HepG2 (cell line): ENCODE data around the gene OR52L1. TPM values are rescaled to one million over a fixed set of nuclear protein-coding genes. Genes with fewer than 3 reads are reported as not detected.

Source experiments
- ATAC-seq: fragments of 200-7000 bp; cut with Tn5 transposase; 3 replicates; pipeline ENCODE4 v1.9.1; 2020; ENCODE audit warnings: mild to moderate bottlenecking, moderate library complexity
- BruUV-seq: library from RNA; stranded (reverse); fragments of 400-500 nt; replicated peaks from 2 replicates; lab custom pipeline; 2021; lab: Mats Ljungman, UMichigan
- CTCF ChIA-PET: fragments of 300-600 bp; formaldehyde crosslinking; extraction: SDS; loops from one replicate; lab custom pipeline; 2021; ENCODE audit warnings: low total read pairs, inconsistent platforms, low intra/inter-chr PET ratio; lab: Yijun Ruan, JAX
- POLR2A ChIA-PET: fragments of 350-600 bp; sonication (Branson Sonifier 250); formaldehyde crosslinking; loops from one replicate; lab custom pipeline; 2020; ENCODE audit warnings: antibody characterized with exemption, inconsistent platforms; lab: Yijun Ruan, JAX
- DNase-seq: peaks from one replicate; pipeline ENCODE4 v3.0.0-alpha.2; 2015; ENCODE audit warnings: low spot score
- FAIRE-seq: peaks from 3 replicates; lab custom pipeline; 2011; peaks lifted over from hg19 to GRCh38; lab: Jason Lieb, UNC
- H2AFZ ChIP-seq: one replicate; pipeline ENCODE4 v1.6.1; 2011; ENCODE audit warnings: low read length, inconsistent platforms
- H3K27ac ChIP-seq: fragments of 300-600 bp; 3 replicates; pipeline ENCODE4 v1.8.0; 2011; ENCODE audit warnings: mixed run types, mild to moderate bottlenecking, mixed read lengths, low read length, inconsistent platforms; ENCODE audit not compliant: insufficient read depth; ENCODE audit errors: extremely low read length
- H3K27me3 ChIP-seq, 2 experiments: fragments of 200-600 bp in 1 of 2; 2 replicates in 1 of 2; 3 replicates in 1 of 2; pipeline versions ENCODE4 v1.6.0 to v1.8.0; 2011; ENCODE audit warnings: low read length in 2 of 2, mild to moderate bottlenecking in 2 of 2, moderate library complexity in 2 of 2, inconsistent platforms in 1 of 2; ENCODE audit not compliant: insufficient read depth in 2 of 2, control insufficient read depth in 1 of 2
- H3K36me3 ChIP-seq, 2 experiments: fragments of 200-600 bp in 1 of 2; replicated peaks in 1 of 2; 2 replicates in 1 of 2; 3 replicates in 1 of 2; pipeline versions ENCODE4 v1.5.1 to v1.8.0; 2011; ENCODE audit warnings: low read length in 2 of 2, inconsistent platforms in 1 of 2; ENCODE audit not compliant: insufficient read depth in 2 of 2, control insufficient read depth in 1 of 2
- H3K4me1 ChIP-seq: 2 replicates; pipeline ENCODE4 v1.5.1; 2012; ENCODE audit warnings: low read length, inconsistent platforms; ENCODE audit not compliant: insufficient read depth
- H3K4me2 ChIP-seq: 2 replicates; pipeline ENCODE4 v1.6.0; 2011; ENCODE audit warnings: low read depth, low read length, inconsistent platforms
- H3K4me3 ChIP-seq, 3 experiments: fragments of 200-600 bp in 1 of 3; sonication (generic), shearing (Covaris generic) in 1 of 3; replicated peaks in 1 of 3; 2 replicates each; pipeline ENCODE4 v1.5.1; 2011 to 2016; ENCODE audit warnings: low read length in 3 of 3, inconsistent platforms in 2 of 3, low read depth in 2 of 3, mild to moderate bottlenecking in 2 of 3, control low read depth in 1 of 3, mixed read lengths in 1 of 3; ENCODE audit not compliant: insufficient read depth in 1 of 3
- H3K79me2 ChIP-seq: one replicate; pipeline ENCODE4 v1.6.1; 2011; ENCODE audit warnings: low read length, inconsistent platforms; ENCODE audit not compliant: insufficient read depth
- H3K9ac ChIP-seq: 2 replicates; pipeline ENCODE4 v1.6.0; 2011; ENCODE audit warnings: mild to moderate bottlenecking, low read depth, low read length, inconsistent platforms; ENCODE audit not compliant: insufficient read depth
- H3K9me3 ChIP-seq: 2 replicates; pipeline ENCODE4 v1.5.1; 2012; ENCODE audit warnings: mild to moderate bottlenecking, low read length
- H4K20me1 ChIP-seq: 2 replicates; pipeline ENCODE4 v1.6.0; 2011; ENCODE audit warnings: inconsistent platforms, mild to moderate bottlenecking, low read length, moderate library complexity; ENCODE audit not compliant: insufficient read depth
- ATAD3A ChIP-seq: sonication (generic); formaldehyde crosslinking; IDR thresholded peaks from 2 replicates; pipeline ENCODE4 v1.4.0; 2020; ENCODE audit warnings: missing genetic modification reagents
- CTCF ChIP-seq: sonication (generic); formaldehyde crosslinking; IDR thresholded peaks from 2 replicates; pipeline ENCODE4 v1.5.0; 2020; ENCODE audit warnings: mild to moderate bottlenecking, missing genetic modification reagents, moderate library complexity
- ESRRA ChIP-seq: sonication (generic); formaldehyde crosslinking; IDR thresholded peaks from 2 replicates; pipeline ENCODE4 v1.5.1; 2020; ENCODE audit warnings: mild to moderate bottlenecking, low read depth, missing genetic modification reagents
- HOXA7 ChIP-seq: sonication (generic); formaldehyde crosslinking; IDR thresholded peaks from 2 replicates; pipeline ENCODE4 v1.8.1; 2022; ENCODE audit warnings: mild to moderate bottlenecking, missing genetic modification reagents, moderate library complexity
- IRX3 ChIP-seq: sonication (generic); formaldehyde crosslinking; IDR thresholded peaks from 2 replicates; pipeline ENCODE4 v1.8.1; 2023; ENCODE audit warnings: mild to moderate bottlenecking, low read depth, missing genetic modification reagents, borderline replicate concordance
- KLF12 ChIP-seq: sonication (generic); formaldehyde crosslinking; IDR thresholded peaks from 2 replicates; pipeline ENCODE4 v1.4.0; 2020; ENCODE audit warnings: missing genetic modification reagents, borderline replicate concordance
- NFE2L1 ChIP-seq: sonication (generic); formaldehyde crosslinking; IDR thresholded peaks from 2 replicates; pipeline ENCODE4 v1.4.0; 2020; ENCODE audit warnings: missing genetic modification reagents, mild to moderate bottlenecking, borderline replicate concordance
- RXRB ChIP-seq: IDR thresholded peaks from 2 replicates; pipeline ENCODE4 v1.6.1; 2016; ENCODE audit warnings: borderline replicate concordance, missing genetic modification reagents, missing compliant biosample characterization
- SOX13 ChIP-seq, 3 experiments: fragments of 450-650 bp in 1 of 3; sonication (generic) in 1 of 3; formaldehyde crosslinking in 1 of 3; IDR thresholded peaks in 2 of 3; conservative IDR thresholded peaks in 1 of 3; 2 replicates each; pipeline versions ENCODE4 v1.5.0 to v1.6.1; 2016 to 2020; ENCODE audit warnings: antibody characterized with exemption in 1 of 3, mild to moderate bottlenecking in 1 of 3, missing compliant biosample characterization in 1 of 3, missing genetic modification reagents in 1 of 3, moderate library complexity in 1 of 3
- SRSF9 ChIP-seq: fragments of 200-400 bp; formaldehyde crosslinking; IDR thresholded peaks from 2 replicates; pipeline ENCODE4 v1.6.1; 2018; ENCODE audit warnings: borderline replicate concordance, mild to moderate bottlenecking, low read depth, low read length; ENCODE audit not compliant: insufficient read depth, poor library complexity, severe bottlenecking
- UBTF ChIP-seq: sonication (generic); formaldehyde crosslinking; IDR thresholded peaks from 2 replicates; pipeline ENCODE4 v1.4.0; 2020; ENCODE audit warnings: mild to moderate bottlenecking, missing genetic modification reagents
- ZGPAT ChIP-seq: IDR thresholded peaks from 2 replicates; pipeline ENCODE4 v1.6.1; 2016; ENCODE audit warnings: mild to moderate bottlenecking
- ZNF160 ChIP-seq: sonication (generic); formaldehyde crosslinking; IDR thresholded peaks from 2 replicates; pipeline ENCODE4 v1.8.0; 2022; ENCODE audit warnings: mild to moderate bottlenecking, inconsistent platforms, missing genetic modification reagents
- ZNF512B ChIP-seq: sonication (generic); formaldehyde crosslinking; IDR thresholded peaks from 2 replicates; pipeline ENCODE4 v1.5.1; 2020; ENCODE audit warnings: missing genetic modification reagents, mild to moderate bottlenecking, borderline replicate concordance
- ZNF678 ChIP-seq: sonication (generic); formaldehyde crosslinking; IDR thresholded peaks from 2 replicates; pipeline ENCODE4 v1.4.0; 2020; ENCODE audit warnings: mild to moderate bottlenecking, missing genetic modification reagents
- ZNF780A ChIP-seq: sonication (generic); formaldehyde crosslinking; IDR thresholded peaks from 2 replicates; pipeline ENCODE4 v1.8.0; 2022; ENCODE audit warnings: mild to moderate bottlenecking, missing genetic modification reagents, moderate library complexity
- WGBS: methylation state at CpG from one replicate; pipeline ENCODE4 v1.1.6; 2017; ENCODE audit warnings: low lambda C conversion rate; 5-methylcytosine and 5-hydroxymethylcytosine counted together
- in situ Hi-C: cut with HindIII; loops from 2 replicates; pipeline ENCODE4 v1.10.0; 2017; ENCODE audit warnings: low pct_unique_long_range_greater_than_20kb; ENCODE audit not compliant: extremely low pct_ligation_motif_present
- intact Hi-C: fragments of 100-400 bp; cut with micrococcal nuclease; formaldehyde crosslinking; loops from one replicate; pipeline ENCODE4 v1.10.0; 2022; ENCODE audit not compliant: unreplicated experiment
- polyA plus RNA-seq, 8 experiments: library from polyadenylated mRNA; depleted of rRNA in 3 of 8; stranded (reverse) in 7 of 8; unstranded in 1 of 8; fragments of >200 nt; fragmentation: Illumina TruSeq in 4 of 8; extraction: Trizol in 4 of 8; gene quantifications; 2 replicates each; pipeline versions ENCODE4 v1.2.1 to v1.2.3, GENCODE V29; 2011 to 2016; ENCODE audit warnings: low read depth in 4 of 8, missing spikeins in 1 of 8, mixed read lengths in 1 of 8; ENCODE audit not compliant: insufficient read depth in 1 of 8
- total RNA-seq, 5 experiments: library from RNA; depleted of rRNA; stranded (reverse); fragments of >200 nt; fragmentation: Illumina TruSeq; extraction: Trizol; gene quantifications; 2 replicates each; pipeline ENCODE4 v1.2.3, GENCODE V29; 2016; ENCODE audit warnings: low read depth in 1 of 5

The OR52L1 gene
- total and polyA plus RNA-seq, 2 of the 13 experiments (the other 11 are each of a cell fraction or from before 2014, with no cell fraction given): not detected

GRCh38 chr11:6013042-6013441 lies 26.3 kb upstream of the OR52L1 start:
- in situ Hi-C loops: no loop called here
- ChIA-PET POLR2A (no interaction called here), CTCF (no interaction called here)
- no peak overlapping the region for H3K9ac ChIP-seq
- no peak for TF ChIP-seq ZNF678 (CRISPR knock-in tag)
- no peak for TF ChIP-seq ZNF160 (CRISPR knock-in tag)
- no peak for TF ChIP-seq ZNF512B (CRISPR knock-in tag)
- TF ChIP-seq CTCF (CRISPR knock-in tag): no peak
- TF ChIP-seq ZGPAT (CRISPR knock-in tag): no peak
- no peak for TF ChIP-seq ATAD3A (CRISPR knock-in tag)
- TF ChIP-seq RXRB (CRISPR knock-in tag): no peak
- no peak for TF ChIP-seq HOXA7 (CRISPR knock-in tag)
- TF ChIP-seq UBTF (CRISPR knock-in tag): no peak
- TF ChIP-seq SOX13 (IDR thresholded peaks at IDR 0.05): no peak
- TF ChIP-seq SOX13 (CRISPR knock-in tag; conservative IDR thresholded peaks at IDR 0.05 in 1 of 2, IDR thresholded peaks at IDR 0.05 in 1 of 2): no peak
- TF ChIP-seq NFE2L1 (CRISPR knock-in tag): no peak
- no peak for TF ChIP-seq ESRRA (CRISPR knock-in tag)
- no peak for TF ChIP-seq KLF12
- no peak for TF ChIP-seq SRSF9
- TF ChIP-seq ZNF780A: no peak
- TF ChIP-seq IRX3 (CRISPR knock-in tag): no peak
- intact Hi-C loops: no loop called here
- ATAC-seq: no peak
- no peak overlapping the region for H3K27ac ChIP-seq
- no peaks in the 10 kb centered on the region for H3K9me3 ChIP-seq
- H3K36me3 ChIP-seq: no peaks in the 10 kb centered on the region
- H3K4me2 ChIP-seq: no peak overlapping the region
- no peaks in the 10 kb centered on the region for H3K27me3 ChIP-seq
- no peaks in the 10 kb centered on the region for H3K4me1 ChIP-seq
- no peaks in the 10 kb centered on the region for H3K79me2 ChIP-seq
- BruUV-seq: no TSS peak
- no peaks in the 10 kb centered on the region for H4K20me1 ChIP-seq
- no peak overlapping the region for H3K4me3 ChIP-seq
- FAIRE-seq: no peak
- H2AFZ ChIP-seq: no peak overlapping the region
- WGBS: no CpG with 5 or more reads among the region's 3 CpGs
- no peak for DNase-seq
